Liver (tissue), 9 donors: ENCODE measurements around the gene SOX5. TPM values are rescaled to one million over a fixed set of nuclear protein-coding genes. Genes with fewer than 3 reads are reported as not detected.

ENCODE experiments used
- DNase-seq: peaks from one replicate; pipeline ENCODE4 v3.0.0-alpha.2; 2017; ENCODE audit warnings: low spot score
- H3K27ac ChIP-seq, 2 donors: one replicate each; pipeline ENCODE4 v1.7.0; 2013; ENCODE audit warnings: inconsistent platforms in 2 of 2, low read length in 2 of 2, control low read depth in 1 of 2, low read depth in 1 of 2, mild to moderate bottlenecking in 1 of 2
- H3K27me3 ChIP-seq, 4 donors: one replicate each; pipeline versions ENCODE4 v1.6.1 to v1.7.0; 2013; ENCODE audit warnings: low read length in 3 of 4, inconsistent platforms in 1 of 4, mild to moderate bottlenecking in 1 of 4, moderate library complexity in 1 of 4; ENCODE audit not compliant: control insufficient read depth in 4 of 4, insufficient read depth in 4 of 4
- H3K36me3 ChIP-seq, 4 donors: one replicate each; pipeline versions ENCODE4 v1.6.1 to v1.7.0; 2013; ENCODE audit warnings: low read length in 3 of 4, mild to moderate bottlenecking in 3 of 4, low read depth in 1 of 4, moderate library complexity in 1 of 4; ENCODE audit not compliant: control insufficient read depth in 4 of 4, insufficient read depth in 3 of 4
- H3K4me1 ChIP-seq, 4 donors: one replicate each; pipeline versions ENCODE4 v1.6.1 to v1.7.0; 2013; ENCODE audit warnings: low read length in 3 of 4, mild to moderate bottlenecking in 3 of 4, moderate library complexity in 1 of 4; ENCODE audit not compliant: control insufficient read depth in 4 of 4, insufficient read depth in 4 of 4
- H3K4me3 ChIP-seq, 3 donors: one replicate each; pipeline versions ENCODE4 v1.6.1 to v1.7.0; 2013; ENCODE audit warnings: low read length in 3 of 3, control low read depth in 1 of 3, low read depth in 1 of 3, mild to moderate bottlenecking in 1 of 3
- H3K9ac ChIP-seq, 2 donors: one replicate each; pipeline ENCODE4 v1.7.0; 2013; ENCODE audit warnings: low read length in 2 of 2, mild to moderate bottlenecking in 2 of 2, moderate library complexity in 2 of 2, control low read depth in 1 of 2, low read depth in 1 of 2
- H3K9me3 ChIP-seq, 4 donors: one replicate each; pipeline versions ENCODE4 v1.6.1 to v1.7.0; 2013; ENCODE audit warnings: low read length in 3 of 4; ENCODE audit not compliant: control insufficient read depth in 4 of 4
- ATF3 ChIP-seq: IDR thresholded peaks from 2 replicates; pipeline ENCODE4 v1.6.1; 2016; ENCODE audit warnings: antibody characterized with exemption
- CTCF ChIP-seq: fragments of 150-350 bp; IDR thresholded peaks from 2 replicates; pipeline ENCODE4 v1.5.1; 2017; ENCODE audit warnings: improper control_type of control experiment, low read depth, low read length; ENCODE audit not compliant: missing input control
- EGR1 ChIP-seq, 2 donors: IDR thresholded peaks; 2 replicates each; pipeline ENCODE4 v1.6.1; 2016 to 2018; ENCODE audit warnings: antibody characterized with exemption in 2 of 2, low read depth in 2 of 2
- FOXA1 ChIP-seq: IDR thresholded peaks from 2 replicates; pipeline ENCODE4 v1.6.1; 2016; ENCODE audit warnings: antibody characterized with exemption
- FOXA2 ChIP-seq: IDR thresholded peaks from 2 replicates; pipeline ENCODE4 v1.6.1; 2016; ENCODE audit warnings: antibody characterized with exemption
- GABPA ChIP-seq, 2 donors: IDR thresholded peaks in 1 of 2; conservative IDR thresholded peaks in 1 of 2; 2 replicates each; pipeline ENCODE4 v1.6.1; 2016; ENCODE audit warnings: antibody characterized with exemption in 2 of 2, mild to moderate bottlenecking in 1 of 2, moderate library complexity in 1 of 2
- HNF4A ChIP-seq, 2 donors: conservative IDR thresholded peaks; 2 replicates each; pipeline ENCODE4 v1.6.1; 2016; ENCODE audit warnings: antibody characterized with exemption in 2 of 2, mild to moderate bottlenecking in 2 of 2
- HNF4G ChIP-seq: IDR thresholded peaks from 2 replicates; pipeline ENCODE4 v1.6.1; 2016; ENCODE audit warnings: antibody characterized with exemption
- JUND ChIP-seq, 2 donors: IDR thresholded peaks; 2 replicates each; pipeline ENCODE4 v1.6.1; 2016; ENCODE audit warnings: antibody characterized with exemption in 2 of 2
- MAX ChIP-seq: IDR thresholded peaks from 2 replicates; pipeline ENCODE4 v1.6.1; 2016; ENCODE audit warnings: antibody characterized with exemption
- NR2F2 ChIP-seq: IDR thresholded peaks from 2 replicates; pipeline ENCODE4 v1.6.1; 2016; ENCODE audit warnings: antibody characterized with exemption
- RAD21 ChIP-seq, 2 donors: IDR thresholded peaks; 2 replicates each; pipeline ENCODE4 v1.6.1; 2016; ENCODE audit warnings: antibody characterized with exemption in 2 of 2, mild to moderate bottlenecking in 2 of 2
- REST ChIP-seq: IDR thresholded peaks from 2 replicates; pipeline ENCODE4 v1.6.1; 2016; ENCODE audit warnings: antibody characterized with exemption, mild to moderate bottlenecking
- RXRA ChIP-seq, 2 donors: IDR thresholded peaks; 2 replicates each; pipeline ENCODE4 v1.6.1; 2017 to 2018; ENCODE audit warnings: antibody characterized with exemption in 2 of 2, mild to moderate bottlenecking in 1 of 2
- SP1 ChIP-seq: IDR thresholded peaks from 2 replicates; pipeline ENCODE4 v1.6.1; 2018; ENCODE audit warnings: antibody characterized with exemption, mild to moderate bottlenecking
- TAF1 ChIP-seq: conservative IDR thresholded peaks from 2 replicates; pipeline ENCODE4 v1.6.1; 2016; ENCODE audit warnings: antibody characterized with exemption, mild to moderate bottlenecking
- YY1 ChIP-seq: IDR thresholded peaks from 2 replicates; pipeline ENCODE4 v1.6.1; 2016; ENCODE audit warnings: antibody characterized with exemption, mild to moderate bottlenecking
- ZBTB33 ChIP-seq: IDR thresholded peaks from 2 replicates; pipeline ENCODE4 v1.6.1; 2016; ENCODE audit warnings: antibody characterized with exemption
- WGBS: extraction: QIAGEN DNeasy Blood & Tissue Kit; methylation state at CpG from one replicate; pipeline ENCODE4 v1.1.7; 2013; 5-methylcytosine and 5-hydroxymethylcytosine counted together
- polyA plus RNA-seq, 2 donors: library from polyadenylated mRNA; stranded (reverse) in 1 of 2; unstranded in 1 of 2; fragments of 200-250 nt in 1 of 2; fragments of >200 nt in 1 of 2; fragmentation: Nextera tagmentation in 1 of 2; extraction: Ambion mirVana in 1 of 2; gene quantifications; one replicate each; pipeline versions ENCODE4 v1.2.1 to v1.2.3, GENCODE V29; 2013 to 2015
- total RNA-seq, 2 donors: library from RNA; depleted of rRNA; stranded (reverse); fragments of >200 nt; gene quantifications; one replicate each; pipeline ENCODE4 v1.2.3, GENCODE V29; 2014
- donor health status: healthy.
- donor health status: healthy.
- donor health status: healthy.
- donor health status: healthy.
- donor health status: healthy.

SOX5 gene
- total and polyA plus RNA-seq, 4 donors = 2.3 to 42.4 (median 12.3) TPM

GRCh38 chr12:23815810-23816209, 133.7 kb downstream of the SOX5 start:
- no peak overlapping the region for H3K4me3 ChIP-seq
- no peaks in the 10 kb centered on the region for H3K4me1 ChIP-seq
- DNase-seq = no peak
- no peak overlapping the region for H3K27ac ChIP-seq
- TF ChIP-seq GABPA (IDR thresholded peaks at IDR 0.05 in 1 of 2, conservative IDR thresholded peaks at IDR 0.05 in 1 of 2) (no peak), EGR1 (IDR thresholded peaks at IDR 0.05; ENCODE audit: low read depth in 2 of 2) (no peak), HNF4A (conservative IDR thresholded peaks at IDR 0.05) (no peak), YY1 (no peak), HNF4G (no peak), SP1 (no peak), ZBTB33 (no peak), FOXA1 (no peak), RAD21 (IDR thresholded peaks at IDR 0.05) (no peak), REST (no peak), ATF3 (no peak), CTCF (no peak), JUND (IDR thresholded peaks at IDR 0.05) (no peak), NR2F2 (no peak), TAF1 (no peak), MAX (no peak)
- 97% methylated on average over 3 of the region's 3 CpGs for WGBS
- H3K36me3 ChIP-seq = no peaks in the 10 kb centered on the region
- no peak overlapping the region for H3K9ac ChIP-seq
- H3K9me3 ChIP-seq = no peaks in the 10 kb centered on the region
- H3K27me3 ChIP-seq = no peaks in the 10 kb centered on the region

- no peak overlapping the region for H3K4me3 ChIP-seq
- H3K36me3 ChIP-seq = no peaks in the 10 kb centered on the region
- TF ChIP-seq HNF4A (conservative IDR thresholded peaks at IDR 0.05) (no peak), FOXA2 (no peak), HNF4G (no peak), NR2F2 (no peak), RXRA (IDR thresholded peaks at IDR 0.05) (no peak), REST (no peak)
- no peak overlapping the region for H3K9ac ChIP-seq
- 90% methylated on average over 3 of the region's 3 CpGs for WGBS
- DNase-seq = no peak
- H3K27ac ChIP-seq = no peak overlapping the region
- H3K9me3 ChIP-seq = no peaks in the 10 kb centered on the region
- H3K27me3 ChIP-seq = no peaks in the 10 kb centered on the region
- no peaks in the 10 kb centered on the region for H3K4me1 ChIP-seq
Observed at GRCh38 chr12:23813206-23813605, 136.3 kb downstream of the SOX5 start.
